Tongue (tissue), 2 donors: ENCODE data around the gene ISYNA1. TPM values are rescaled to one million over a fixed set of nuclear protein-coding genes. Genes with fewer than 3 reads are reported as not detected.
A peak's percentile ranks its signal among the peaks of the same experiment; 100 is the strongest.
"Not testable (repeated sequence)": the region's sequence is repeated elsewhere in the genome, so short reads cannot be mapped to it uniquely, and the experiment has no call there.

ENCODE experiments used
- DNase-seq: peaks from one replicate; pipeline ENCODE4 v3.0.0-alpha.2; 2015
- total RNA-seq: library from RNA; depleted of rRNA; stranded (reverse); fragments of >200 nt; gene quantifications from one replicate; pipeline ENCODE4 v1.2.3, GENCODE V29; 2014

Gene ISYNA1
- total RNA-seq, 1 donor from 2014 or later: 49.3 TPM

DNA sequence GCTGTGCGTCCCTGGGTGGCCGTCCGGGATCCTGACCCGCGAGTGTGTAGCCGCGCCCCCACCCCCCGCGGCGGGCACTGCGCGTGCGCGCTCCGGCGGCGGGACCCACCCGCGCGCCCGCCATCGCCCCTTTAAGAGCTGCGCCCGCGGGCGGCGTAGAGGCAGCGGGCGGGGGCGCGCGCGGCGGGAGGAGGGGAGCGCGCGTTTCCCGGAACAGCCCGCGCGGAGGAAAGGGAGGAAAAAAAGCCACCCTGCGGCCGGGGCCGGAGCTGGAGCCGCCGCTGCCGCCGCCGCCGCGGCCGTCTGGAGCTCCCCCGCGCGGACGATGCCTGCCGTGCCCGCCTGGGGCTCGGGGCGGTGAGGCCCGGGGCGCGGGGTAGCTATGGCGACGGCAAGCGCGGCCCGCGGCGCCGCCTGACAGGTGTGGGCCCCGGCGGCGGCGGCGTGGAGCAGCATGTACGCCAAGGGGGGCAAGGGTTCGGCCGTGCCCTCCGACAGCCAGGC is 18.7 kb downstream of the ISYNA1 start, which contains the start of gene SSBP4:
Gene SSBP4 (plus strand): TSS at position 204 of the 504 bp plus-strand sequence. CDS start 251 bp downstream, at position 455.
- DNase-seq: peak; percentile 92

DNA sequence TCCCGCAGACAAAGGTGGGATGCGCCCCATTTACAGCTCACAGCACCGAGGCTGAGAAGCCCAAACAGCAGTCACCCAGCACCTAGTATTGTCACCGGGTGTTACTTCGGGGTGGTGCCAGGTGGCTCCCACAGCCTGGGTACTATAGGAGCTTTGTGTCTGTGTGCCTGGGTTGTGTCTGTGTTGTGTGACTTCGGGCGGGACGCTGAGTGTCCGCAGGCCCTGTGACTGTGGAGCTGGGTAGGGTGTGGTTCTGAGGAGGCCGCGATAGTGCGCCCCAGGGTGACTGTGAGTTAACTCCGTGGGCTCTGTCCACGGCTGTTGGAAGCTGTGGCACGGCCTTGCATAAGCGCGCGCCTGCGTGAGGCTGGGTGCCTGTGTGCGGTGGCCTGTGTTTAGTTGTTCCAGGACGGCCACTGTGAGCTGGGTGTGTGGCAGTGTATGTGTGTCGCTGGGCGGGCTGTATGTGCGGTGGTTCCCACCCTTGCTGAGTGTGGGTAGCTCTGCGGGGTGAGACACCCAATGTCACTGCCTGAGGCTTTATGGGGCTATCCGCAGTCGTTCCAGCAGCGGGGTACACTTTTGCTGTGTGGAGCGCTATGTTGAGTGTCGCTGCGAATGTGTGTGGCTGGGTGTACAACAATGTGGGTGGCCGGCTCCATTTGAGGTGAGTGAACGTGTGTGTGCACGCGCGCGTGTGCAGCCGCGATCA is 19.3 kb downstream of the ISYNA1 start:
- no peak for DNase-seq

DNA sequence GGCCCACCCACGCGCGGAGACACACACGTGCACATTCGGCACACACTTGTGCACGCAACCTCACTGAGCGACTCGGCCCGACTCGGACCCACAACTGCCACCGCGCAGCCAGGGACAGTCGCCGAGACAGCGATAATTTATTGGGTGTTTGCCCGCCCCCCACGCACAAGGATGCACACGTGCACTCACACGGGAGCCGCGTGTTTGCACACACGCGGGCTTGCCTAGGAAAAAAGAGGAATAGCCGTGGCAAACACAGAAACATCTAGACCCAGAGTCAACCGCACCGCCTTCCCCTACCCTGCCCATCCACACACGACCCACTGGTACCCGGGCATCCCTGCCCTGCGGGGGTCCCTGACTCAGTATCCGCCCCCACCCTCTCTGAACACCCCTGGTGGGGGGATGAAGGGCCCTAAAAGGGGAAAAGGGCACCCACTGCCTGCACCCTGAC is 19.9 kb downstream of the ISYNA1 start:
- no peak for DNase-seq

DNA sequence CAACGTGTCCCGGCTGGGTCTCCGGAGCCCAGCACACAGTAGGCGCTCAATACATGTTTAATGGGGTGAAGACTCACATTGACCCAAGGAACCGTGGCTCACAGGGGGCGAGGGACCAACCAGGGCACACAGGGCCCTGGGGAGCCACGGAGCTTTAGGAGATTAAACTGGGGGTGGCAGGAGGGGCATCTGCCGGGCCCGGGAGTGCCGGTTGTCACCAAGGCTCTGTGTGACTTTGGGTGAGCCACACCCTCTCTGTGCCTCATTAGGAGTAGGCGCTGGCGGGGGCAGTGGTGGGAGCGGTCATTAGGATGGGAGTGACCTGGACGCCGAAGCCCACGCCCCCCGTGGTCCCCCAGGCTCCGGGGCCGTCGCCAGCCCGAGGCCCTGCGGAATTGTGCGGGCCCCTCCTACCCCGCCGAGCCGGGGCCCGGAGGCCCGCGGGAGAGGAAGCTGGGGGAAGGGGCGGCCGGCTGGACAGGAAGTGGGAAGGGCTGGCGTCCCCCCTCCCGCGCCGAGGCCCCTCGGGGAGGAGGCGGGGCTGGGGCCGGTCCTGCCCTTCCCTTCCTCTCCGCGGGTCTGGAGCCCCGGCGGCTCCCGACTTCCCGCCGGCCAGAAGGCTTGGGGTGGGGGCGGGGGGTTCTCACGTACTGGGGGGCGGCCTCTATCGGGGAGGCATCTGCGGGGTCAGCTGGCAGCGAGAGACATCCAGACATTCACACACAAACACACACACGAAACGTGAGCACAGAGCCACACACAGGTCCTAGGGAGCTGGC is 20.5 kb downstream of the ISYNA1 start:
- DNase-seq: peak; percentile 92

DNA sequence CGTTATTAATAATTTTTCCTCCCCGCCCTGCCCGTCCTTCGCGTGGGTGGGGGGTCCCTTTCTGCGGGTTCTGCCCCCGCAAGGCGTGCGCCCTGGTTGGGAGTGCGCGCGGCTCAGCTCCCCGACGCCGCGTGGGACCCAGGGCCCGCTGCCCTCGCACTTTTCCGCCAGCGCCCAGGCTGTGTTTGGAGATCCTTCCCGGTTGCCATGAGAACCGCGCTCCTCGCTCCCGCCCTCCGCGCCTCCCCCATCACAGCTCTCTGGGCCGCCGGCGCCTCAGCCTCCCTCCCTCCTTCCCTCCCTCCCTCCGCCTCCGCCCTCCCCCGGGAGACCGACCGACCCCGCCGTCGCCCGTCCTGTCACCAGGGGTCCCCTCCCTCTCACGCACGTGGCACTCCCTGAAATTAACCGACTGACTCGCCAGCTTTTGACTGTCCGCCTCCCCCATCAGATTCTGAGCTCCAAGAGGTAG is 21.1 kb downstream of the ISYNA1 start:
- peak; percentile 96 for DNase-seq

DNA sequence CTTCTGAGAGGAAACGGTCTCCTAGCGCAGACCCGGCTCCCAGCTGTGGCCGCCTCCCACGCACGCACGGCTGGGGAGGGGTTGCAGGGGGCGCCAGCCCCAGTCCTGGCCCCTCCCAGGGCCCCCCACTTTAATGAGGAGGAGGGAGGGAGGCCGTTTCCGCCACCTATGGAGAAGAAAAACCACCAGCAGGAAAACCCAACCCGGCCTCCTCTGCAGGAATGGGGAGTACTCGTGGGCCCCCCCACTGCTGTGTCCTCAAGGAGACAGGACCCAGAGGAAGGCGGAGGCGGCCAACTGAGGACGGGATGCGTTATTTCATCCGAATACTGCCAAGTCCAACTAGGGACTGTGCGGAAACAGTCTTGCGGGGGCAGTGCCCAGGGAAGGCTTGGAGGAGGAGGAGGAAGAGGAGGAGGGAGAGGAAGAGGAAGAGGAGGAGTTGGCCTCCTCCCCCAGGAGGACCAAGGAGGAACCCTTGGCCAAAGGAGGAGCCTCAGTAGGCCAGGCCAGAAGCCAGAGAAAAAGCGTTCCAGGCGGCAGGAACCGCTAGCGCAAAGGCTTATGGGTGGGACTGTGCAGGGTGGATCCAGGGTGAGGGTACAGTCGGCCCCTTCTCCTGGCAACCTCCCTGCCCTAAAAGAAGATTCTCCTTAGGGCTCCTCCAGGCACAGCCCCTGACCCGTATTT is 22.6 kb downstream of the ISYNA1 start:
- DNase-seq: peak; percentile 84

DNA sequence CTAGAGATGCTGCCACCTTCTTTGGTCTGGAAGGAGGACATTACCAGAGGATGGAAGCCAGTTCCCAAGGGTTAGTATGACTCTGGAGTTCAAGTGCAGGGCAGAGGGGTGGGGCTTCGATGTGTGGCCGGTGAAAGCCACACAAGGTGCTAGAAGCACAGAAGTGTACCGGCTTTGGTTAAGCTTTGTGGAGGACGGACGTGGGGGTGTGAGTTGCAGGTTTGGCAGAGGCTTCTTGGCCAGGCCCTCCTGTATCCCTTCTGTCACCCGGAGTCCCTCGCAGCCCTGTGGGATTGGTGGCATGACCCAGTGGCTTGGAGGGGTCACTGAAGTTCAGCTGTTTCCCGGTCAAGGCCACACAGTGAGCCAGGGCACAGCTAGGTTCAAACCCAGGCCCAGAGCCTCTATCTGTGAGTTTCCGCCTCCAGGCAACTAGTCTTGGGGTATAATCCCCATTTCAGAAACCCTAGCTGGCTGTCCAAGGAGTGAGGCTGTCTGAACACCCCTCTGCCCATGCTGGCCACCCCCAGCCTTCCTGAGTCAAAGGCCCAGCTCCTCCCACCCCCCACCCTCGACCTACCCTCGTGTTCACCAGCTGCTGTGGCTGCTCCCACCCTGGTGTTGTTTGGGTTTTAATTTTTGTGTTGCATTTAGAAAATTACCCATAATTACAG is 23.3 kb downstream of the ISYNA1 start:
- peak; percentile 32 for DNase-seq

DNA sequence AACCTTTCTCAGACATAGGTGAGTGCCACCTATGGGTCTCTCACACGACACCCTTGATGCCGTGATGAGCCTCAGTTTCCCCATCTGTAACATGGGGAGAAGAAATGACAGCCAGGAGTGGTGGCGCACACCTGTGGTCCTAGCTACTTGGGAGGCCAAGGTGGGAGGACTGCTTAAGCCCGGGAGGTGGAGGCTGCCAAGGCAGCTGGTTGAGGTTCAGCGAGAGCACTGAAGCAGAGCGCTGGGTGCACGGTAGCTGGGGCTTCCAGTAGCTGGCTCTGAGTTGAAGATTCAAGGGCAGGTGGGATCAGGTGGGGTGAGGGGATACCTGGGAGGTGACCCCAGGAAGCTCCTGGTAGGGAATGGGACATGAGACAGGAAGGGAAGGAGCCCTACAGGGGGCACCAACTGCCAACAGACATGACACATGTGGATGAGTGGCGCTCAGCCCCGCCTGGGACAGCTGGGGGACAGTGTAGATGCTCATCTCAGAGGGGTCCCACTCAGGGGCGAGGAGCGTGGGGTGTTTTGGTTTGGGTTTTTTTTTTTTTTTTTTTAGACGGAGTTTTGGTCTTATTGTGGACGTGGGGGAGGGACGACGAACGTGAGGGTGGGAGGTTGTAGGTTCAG is 25.2 kb downstream of the ISYNA1 start:
- no peak for DNase-seq

DNA sequence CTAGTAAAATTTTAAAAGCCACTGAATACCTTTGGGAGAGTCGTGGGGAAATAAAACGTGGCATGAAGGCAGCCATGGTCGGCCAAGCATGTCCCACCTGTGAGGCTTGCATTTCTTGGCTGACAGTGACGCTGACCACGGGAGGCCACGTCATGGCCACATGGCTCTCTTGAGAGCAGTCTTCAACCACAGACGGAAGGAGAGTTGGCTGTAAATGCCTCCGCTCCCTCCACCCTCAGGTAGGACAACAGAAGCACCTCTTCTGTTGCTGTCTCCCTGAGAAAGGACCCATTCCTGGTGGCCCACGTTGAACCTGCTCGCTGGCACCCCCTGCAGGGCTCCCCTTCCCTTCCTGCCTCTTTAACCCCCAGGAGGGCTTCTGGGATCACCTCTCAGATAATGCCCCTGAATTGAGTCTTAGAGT is 29.9 kb downstream of the ISYNA1 start:
- DNase-seq: no peak

DNA sequence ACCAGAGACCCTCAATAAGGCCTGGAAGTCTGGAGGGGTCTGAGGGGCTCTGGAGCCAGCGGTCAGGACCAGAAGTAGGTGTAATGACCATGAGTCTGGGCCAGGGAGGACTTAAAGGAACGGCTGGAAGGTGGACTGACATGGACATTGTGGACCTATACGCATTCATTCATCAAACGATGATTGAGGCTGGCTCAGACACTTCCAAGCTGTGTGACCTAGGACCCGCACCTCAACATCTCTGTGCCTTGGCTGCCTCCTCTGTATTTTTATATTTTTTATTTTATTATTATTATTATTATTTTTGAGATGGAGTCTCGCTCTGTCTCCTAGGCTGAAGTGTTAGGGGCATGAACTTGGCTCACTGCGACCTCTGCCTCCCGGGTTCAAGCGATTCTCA is 31.2 kb downstream of the ISYNA1 start:
- DNase-seq: no peak

DNA sequence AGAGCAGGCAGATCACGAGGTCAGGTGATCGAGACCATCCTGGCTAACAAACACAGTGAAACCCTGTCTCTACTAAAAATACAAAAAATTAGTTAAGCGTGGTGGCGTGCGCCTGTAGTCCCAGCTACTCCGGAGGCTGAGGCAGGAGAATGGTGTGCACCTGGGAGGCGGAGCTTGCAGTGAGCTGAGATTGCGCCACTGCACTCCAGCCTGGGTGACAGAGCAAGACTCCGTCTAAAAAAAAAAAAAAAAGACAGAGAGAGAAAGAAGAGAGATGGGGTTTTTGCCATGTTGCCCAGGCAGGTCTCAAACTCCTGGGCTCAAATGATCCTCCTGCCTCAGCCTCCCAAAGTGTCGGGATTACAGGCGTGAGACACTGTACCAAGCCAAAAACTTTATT is 32.2 kb downstream of the ISYNA1 start:
- DNase-seq: not testable (repeated sequence)

DNA sequence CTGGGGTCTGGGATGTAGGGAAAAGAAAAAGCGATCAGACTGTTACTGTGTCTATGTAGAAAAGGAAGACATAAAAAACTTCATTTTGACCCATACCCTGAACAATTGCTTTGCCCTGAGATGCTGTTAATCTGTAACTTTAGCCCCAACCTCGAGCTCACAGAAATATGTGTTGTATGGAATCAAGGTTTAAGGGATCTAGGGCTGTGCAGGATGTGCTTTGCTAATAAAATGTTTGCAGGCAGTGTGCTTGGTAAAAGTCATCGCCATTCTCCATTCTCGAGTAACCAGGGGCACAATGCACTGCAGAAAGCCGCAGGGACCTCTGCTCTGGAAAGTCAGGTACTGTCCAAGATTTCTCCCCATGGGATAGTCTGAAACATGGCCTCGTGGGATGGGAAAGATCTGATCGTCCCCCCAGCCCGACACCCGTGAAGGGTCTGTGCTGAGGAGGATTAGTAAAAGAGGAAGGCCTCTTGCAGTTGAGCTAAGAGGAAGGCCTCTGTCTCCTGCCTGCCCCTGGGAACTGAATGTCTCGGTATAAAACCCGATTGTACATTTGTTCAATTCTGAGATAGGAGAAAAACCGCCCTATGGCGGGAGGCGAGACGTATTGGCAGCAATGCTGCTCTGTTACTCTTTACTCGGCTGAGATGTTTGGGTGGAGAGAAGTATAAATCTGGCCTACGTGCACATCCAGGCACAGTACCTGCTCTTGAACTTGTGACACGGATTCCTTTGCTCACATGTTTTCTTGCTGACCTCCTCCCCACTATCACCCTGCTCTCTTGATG is 35.3 kb downstream of the ISYNA1 start:
- DNase-seq: not testable (repeated sequence)

DNA sequence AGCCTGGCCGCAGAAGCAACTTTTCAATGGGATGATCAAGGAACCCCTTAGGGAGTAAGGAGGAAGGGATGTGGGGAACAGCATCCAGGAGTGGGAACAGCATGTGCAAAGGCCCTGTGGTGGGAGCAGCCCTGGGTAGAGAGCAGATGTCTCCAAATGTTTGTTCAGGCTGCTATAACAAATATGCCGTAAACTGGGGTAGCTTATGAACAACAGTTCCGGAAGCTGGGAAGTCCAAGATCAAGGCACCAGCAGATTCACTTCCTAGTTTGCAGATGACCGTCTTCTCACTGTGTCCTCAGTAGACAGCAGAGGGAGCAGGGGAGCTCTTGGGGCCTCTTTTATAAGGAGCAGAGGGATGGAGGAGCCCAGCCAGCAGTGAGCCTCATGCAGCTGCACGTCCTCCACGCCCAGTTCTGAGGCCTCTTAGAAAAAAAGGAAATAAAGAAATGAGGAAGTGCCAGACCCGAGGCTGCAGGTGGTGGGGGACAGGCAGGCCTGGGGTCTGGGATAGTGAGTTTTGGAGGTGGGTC is 36.3 kb downstream of the ISYNA1 start:
- peak; percentile 90 for DNase-seq

DNA sequence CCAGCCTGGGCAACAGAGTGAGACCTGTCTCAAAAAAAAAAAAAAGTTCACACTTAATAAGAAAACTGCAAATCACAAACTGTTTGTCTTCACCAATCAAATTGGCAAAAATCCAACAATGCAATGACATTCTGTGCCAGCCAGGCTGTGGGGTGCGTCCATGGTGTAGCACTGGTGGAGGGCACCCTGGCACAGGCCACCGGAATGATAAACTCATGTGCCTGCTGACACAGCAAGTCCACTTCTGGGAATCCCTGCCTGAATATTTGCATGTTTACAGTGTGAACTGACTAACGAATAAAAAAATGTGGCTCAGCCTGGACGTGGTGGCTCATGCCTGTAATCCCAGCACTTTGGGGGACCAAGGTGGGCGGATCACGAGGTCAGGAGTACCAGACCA is 38.9 kb downstream of the ISYNA1 start:
- no peak for DNase-seq

DNA sequence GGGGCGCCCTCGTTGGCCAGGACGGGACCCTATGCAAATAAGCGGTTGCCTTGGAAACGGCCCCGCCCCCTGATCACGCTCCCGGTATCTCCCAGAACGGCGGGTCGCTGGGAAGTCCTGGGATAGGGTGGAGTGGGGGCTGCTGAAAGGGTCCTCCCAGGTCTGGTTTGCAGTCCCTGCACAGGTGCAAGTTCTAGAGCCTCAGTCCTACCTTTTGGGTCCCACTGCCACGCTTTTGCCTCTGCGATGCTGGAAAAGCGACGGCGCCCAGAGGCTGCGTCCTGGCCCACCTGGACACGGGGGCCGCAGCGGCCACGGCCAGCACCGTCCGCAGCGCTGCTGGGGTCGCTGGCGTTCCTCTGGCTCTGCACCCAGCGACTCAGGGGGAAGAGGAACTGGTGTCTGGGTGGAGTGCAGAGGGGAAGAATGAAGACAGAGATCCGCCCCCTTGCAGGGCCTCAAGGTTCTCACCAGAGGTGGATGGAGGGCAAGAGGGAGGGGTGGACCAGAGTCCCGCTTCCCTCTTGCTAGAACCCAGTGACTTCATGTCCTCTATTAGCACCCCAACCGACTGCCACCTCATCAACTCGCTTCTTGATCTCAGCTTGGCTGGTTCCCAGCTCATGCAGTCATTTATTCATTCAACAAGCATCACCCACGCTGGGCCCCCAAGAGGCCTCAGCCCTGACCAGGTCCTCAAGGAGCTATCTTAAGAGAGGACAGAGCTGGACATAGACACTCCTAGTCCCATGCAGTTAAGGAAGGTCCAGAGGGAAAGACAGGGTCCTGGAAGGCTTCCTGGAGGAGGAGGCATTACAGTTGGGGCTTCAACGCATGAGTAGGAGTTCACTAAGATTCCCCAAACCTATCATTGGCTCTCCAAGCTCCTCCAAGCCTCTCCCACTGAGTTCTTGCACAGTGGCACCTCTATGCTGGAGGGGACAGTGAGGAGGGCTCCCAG is 40.4 kb downstream of the ISYNA1 start, which contains the start of gene LRRC25:
Gene LRRC25 (minus strand): TSS at position 381 of the 961 bp plus-strand sequence. CDS start 659 bp downstream, outside the sequence.
- no peak for DNase-seq

DNA sequence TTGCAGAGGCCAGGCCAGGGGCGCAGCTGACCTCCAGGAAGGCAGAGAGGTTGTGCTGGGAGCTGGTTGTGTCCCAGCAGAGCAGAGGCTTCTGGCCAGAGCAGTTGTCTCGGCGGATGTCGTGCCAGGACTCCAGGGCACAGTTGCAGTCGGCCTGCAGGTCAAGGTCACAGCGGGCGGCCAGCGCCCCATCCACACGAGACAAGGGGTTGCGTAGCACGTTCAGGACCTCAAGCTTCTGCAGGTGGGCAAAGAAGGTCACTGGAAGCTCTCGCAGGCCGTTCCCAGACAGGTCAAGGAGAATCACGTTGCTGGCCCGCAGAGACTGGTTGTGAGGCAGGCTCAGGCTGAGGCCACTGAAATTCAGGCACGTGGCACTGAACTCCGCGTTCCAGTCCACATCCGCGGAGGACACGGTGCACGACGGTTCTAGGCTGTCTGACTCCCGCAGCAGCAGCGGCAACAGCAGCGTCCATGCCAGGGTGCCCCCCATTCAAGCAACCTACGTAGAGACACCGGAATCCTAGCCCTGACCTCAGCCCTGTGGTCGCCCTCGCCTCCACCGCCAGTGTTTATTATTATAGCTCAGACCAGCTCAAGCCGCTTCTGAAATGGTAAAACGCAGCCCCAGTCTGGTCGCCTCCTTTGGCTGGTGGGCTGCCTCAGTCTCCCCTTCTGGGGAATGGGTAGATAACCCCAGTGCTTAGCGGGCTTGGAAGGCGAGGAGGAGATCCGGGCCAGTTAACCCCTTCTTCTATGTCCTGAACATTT is 41.3 kb downstream of the ISYNA1 start:
- no peak for DNase-seq

DNA sequence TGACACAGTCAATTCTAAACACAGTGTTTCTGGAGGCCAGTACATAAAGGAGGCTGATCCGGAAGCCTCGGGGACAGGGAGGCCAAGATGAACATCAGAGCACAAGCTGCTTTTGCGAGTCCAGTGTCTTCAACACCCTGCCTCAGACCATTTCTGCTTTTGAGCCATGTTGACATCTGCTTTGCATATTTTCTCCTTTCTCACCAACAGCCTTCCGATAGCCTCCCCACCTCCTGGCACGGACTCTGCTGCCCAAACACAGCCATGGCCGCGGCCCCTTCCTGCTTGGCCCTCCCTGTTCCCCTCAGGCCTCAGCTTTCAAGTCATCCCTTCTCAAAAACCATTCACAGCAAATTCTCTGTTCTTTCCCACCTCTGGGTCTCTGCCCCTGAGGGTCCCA is 44.1 kb downstream of the ISYNA1 start:
- no peak for DNase-seq

DNA sequence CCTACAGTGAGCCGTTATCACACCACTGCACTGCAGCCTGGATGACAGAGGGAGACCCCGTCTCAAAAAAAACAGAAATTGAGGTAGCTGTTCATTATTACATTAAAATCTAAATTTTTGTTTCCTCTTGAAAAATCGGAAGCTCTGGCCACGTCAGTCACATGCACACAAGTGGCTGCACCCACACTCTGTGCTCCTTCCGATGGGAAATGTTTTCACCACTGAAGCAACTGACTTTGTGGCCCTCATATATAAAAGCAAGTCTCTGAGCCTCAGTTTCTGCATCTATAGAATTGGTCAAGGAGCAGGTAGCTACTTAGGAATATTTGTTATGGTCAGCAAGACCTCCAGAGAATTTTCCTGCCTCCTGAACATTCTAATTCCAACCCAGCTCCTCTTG is 45.0 kb downstream of the ISYNA1 start:
- no peak for DNase-seq
